Amygdala (tissue), 56 donors: ENCODE data around the gene POLR2B.
A peak's percentile ranks its signal among the peaks of the same experiment; 100 is the strongest.

Experiments
- DNase-seq, 56 donors: peaks; one replicate each; lab custom pipeline; 2025; lab: John Stamatoyannopoulos, UW

The POLR2B gene

GRCh38 chr4:57077550-57078343 lies 99.1 kb downstream of the POLR2B start:
- no peak for DNase-seq

- DNase-seq, result peak in 2 of 56 donors; percentile 9 to 12
Measured at GRCh38 chr4:57078685-57079521, 100.2 kb downstream of the POLR2B start.
